Measurements from ENCODE around the gene EVA1A. TPM values are rescaled to one million over a fixed set of nuclear protein-coding genes. Genes with fewer than 3 reads are reported as not detected.

The EVA1A gene
- polyA plus RNA-seq, 1 experiment: 41.0 TPM

DNA sequence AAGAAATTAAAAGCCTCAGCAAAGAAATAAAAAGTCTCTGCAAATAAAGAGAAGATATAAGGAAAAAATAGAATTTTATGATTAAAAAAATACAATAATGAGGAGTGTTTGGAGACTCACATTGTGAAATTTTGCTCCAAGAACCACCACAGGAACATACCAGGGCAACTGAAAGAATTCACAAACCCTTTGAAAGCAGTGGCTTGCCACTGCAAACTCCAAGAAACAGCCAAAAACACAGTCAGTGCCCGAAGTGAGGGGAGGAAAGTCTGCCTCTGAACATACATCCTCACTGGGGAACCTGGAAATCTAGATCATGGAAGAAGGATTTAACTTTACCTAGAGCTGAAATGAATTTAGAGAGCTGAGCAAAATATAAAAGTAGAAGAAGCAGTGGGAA lies 33.1 kb downstream of the EVA1A start:
- POLR2A ChIA-PET: no interaction called here
- no peak for DNase-seq (ENCODE audit: low read depth)

GRCh38 chr2:75526842-75527241 lies 33.9 kb downstream of the EVA1A start:
- H3K4me3 ChIP-seq (ENCODE audit: low read depth, low read length): no peak overlapping the region
- DNase-seq (ENCODE audit: low read depth): no peak
- no peaks in the 10 kb centered on the region for H3K27me3 ChIP-seq (ENCODE audit: control insufficient read depth, insufficient read depth, low read length)
- TF ChIP-seq, protein P1, sequence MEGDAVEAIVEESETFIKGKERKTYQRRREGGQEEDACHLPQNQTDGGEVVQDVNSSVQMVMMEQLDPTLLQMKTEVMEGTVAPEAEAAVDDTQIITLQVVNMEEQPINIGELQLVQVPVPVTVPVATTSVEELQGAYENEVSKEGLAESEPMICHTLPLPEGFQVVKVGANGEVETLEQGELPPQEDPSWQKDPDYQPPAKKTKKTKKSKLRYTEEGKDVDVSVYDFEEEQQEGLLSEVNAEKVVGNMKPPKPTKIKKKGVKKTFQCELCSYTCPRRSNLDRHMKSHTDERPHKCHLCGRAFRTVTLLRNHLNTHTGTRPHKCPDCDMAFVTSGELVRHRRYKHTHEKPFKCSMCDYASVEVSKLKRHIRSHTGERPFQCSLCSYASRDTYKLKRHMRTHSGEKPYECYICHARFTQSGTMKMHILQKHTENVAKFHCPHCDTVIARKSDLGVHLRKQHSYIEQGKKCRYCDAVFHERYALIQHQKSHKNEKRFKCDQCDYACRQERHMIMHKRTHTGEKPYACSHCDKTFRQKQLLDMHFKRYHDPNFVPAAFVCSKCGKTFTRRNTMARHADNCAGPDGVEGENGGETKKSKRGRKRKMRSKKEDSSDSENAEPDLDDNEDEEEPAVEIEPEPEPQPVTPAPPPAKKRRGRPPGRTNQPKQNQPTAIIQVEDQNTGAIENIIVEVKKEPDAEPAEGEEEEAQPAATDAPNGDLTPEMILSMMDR (IDR thresholded peaks at IDR 0.05; ENCODE audit: insufficient read depth, low read depth, low read length): no peak
- no peaks in the 10 kb centered on the region; the same call in 1 of the 2 replicates for H3K36me3 ChIP-seq (ENCODE audit: control insufficient read depth, insufficient read depth, low read length)
- ChIA-PET POLR2A (no interaction called here), CTCF (interaction anchor here (1.2 kb wide), 1 partner anchor 11 kb away, joined by 3 read pairs; no protein-coding TSS in a partner anchor)

More for the DNA sequence above, 33.1 kb downstream of the EVA1A start:
- no peaks in the 10 kb centered on the region for H3K36me3 ChIP-seq (ENCODE audit: control insufficient read depth, insufficient read depth, low read length)
- TF ChIP-seq, protein P1 (IDR thresholded peaks at IDR 0.05; ENCODE audit: insufficient read depth, low read depth, low read length): no peak
- CTCF ChIA-PET: interaction anchor here (1.1 kb wide), 1 partner anchor 82 kb away, joined by 3 read pairs; no protein-coding TSS in a partner anchor
- H3K27me3 ChIP-seq (ENCODE audit: control insufficient read depth, insufficient read depth, low read length): no peaks in the 10 kb centered on the region
- no peak overlapping the region for H3K4me3 ChIP-seq (ENCODE audit: low read depth, low read length)

DNA sequence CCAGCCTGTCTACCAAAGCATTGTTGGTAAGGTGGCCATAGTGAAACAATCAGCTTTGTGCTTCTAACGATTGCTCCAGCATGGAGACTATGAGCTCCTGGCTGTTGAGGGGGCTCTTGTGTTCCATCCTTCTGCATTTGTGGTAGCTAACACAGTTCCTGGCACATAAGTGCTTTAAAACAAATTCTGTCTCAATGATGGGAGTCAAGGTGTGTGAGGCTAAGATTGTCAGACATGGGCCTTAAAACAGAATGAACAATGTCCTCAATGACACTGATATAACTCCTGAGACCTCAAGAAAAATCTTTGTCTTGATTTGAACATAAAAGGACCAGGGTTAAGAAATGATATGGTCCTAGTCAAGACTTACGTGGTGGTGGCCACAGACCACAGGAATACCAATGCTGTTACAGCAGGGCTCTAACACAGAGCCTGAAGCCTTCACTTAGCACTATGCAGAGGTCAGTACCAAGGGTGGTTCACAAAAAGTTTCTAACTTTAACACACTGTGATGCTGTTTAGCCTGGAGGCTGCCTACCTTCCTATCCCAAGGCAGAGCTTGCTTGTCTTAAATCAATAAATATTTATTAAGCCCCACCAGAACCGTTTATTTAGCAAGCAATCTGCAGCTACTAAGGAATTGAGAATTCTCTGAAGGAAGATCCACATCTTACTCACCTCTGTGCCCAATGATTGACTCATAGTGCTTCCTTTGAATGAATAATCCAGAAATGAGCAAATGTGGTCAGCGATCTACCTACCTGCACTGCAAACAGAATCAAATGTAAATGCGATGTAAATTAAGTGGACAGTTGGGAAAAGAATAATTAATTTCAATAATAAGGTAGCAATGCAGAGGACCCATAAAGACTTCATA lies 35.1 kb downstream of the EVA1A start:
- Histone ChIP-seq H3K4me3 (ENCODE audit: low read depth, low read length) (no peak overlapping the region), H3K27me3 (ENCODE audit: control insufficient read depth, insufficient read depth, low read length) (no peaks in the 10 kb centered on the region), H3K36me3 (ENCODE audit: control insufficient read depth, insufficient read depth, low read length) (no peaks in the 10 kb centered on the region; the same call in 1 of the 2 replicates)
- TF ChIP-seq, protein P1 (IDR thresholded peaks at IDR 0.05; ENCODE audit: insufficient read depth, low read depth, low read length): no peak
- POLR2A ChIA-PET: no interaction called here
- DNase-seq (ENCODE audit: low read depth): no peak
- CTCF ChIA-PET: interaction anchor here (0.7 to 1.2 kb wide), 3 partner anchors 12 to 87 kb away, joined by 3 to 4 read pairs (median 3); no protein-coding TSS in a partner anchor

- TF ChIP-seq, protein P1 (IDR thresholded peaks at IDR 0.05; ENCODE audit: insufficient read depth, low read depth, low read length): no peak
- Histone ChIP-seq H3K4me3 (ENCODE audit: low read depth, low read length) (no peak overlapping the region), H3K27me3 (ENCODE audit: control insufficient read depth, insufficient read depth, low read length) (no peaks in the 10 kb centered on the region), H3K36me3 (ENCODE audit: control insufficient read depth, insufficient read depth, low read length) (no peaks in the 10 kb centered on the region; the same call in 1 of the 2 replicates)
- CTCF ChIA-PET: interaction anchor here (1.2 kb wide), 1 partner anchor 88 kb away, joined by 4 read pairs; no protein-coding TSS in a partner anchor
- POLR2A ChIA-PET: no interaction called here
- no peak for DNase-seq (ENCODE audit: low read depth)
These were observed 36.3 kb downstream of the EVA1A start for GRCh38 chr2:75524276-75524911.

Data from BJ (cell line).